ENCODE data around the gene KAZN. TPM values are rescaled to one million over a fixed set of nuclear protein-coding genes. Genes with fewer than 3 reads are reported as not detected.

Gene KAZN
- total and polyA plus RNA-seq, 8 donors: 1.2 to 50.7 (median 6.8) TPM

DNA sequence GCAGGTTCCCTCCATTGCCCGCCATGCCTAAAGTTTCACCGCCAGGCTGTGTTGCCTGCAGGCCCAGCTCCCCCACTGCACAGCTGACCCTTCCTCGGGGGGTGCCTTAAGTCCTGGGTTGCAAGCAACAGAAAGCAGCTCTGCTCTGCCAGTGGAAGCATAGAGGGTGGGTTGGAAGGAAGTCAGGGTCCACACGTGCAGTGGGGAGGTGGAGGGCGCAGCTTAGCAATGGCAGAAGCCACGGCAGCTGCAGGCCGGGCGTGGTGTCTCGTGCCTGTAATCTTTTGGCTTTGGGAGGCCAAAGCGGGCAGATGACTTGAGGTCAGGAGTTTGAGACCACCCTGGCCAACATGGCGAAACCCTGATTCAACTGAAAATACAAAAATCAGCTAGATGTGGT lies 448.8 kb downstream of the KAZN start:
- intact Hi-C loops (cut with DNase I; ENCODE audit: low total_unique reads): loop anchor here (10.0 kb wide), 1 partner anchor 262 kb away; no protein-coding TSS in a partner anchor
- TF ChIP-seq CTCF (IDR thresholded peaks at IDR 0.05) (no peak), POLR2A (IDR thresholded peaks at IDR 0.05) (no peak), POLR2AphosphoS5 (IDR thresholded peaks at IDR 0.05) (no peak), EP300 (IDR thresholded peaks at IDR 0.05) (no peak)

DNA sequence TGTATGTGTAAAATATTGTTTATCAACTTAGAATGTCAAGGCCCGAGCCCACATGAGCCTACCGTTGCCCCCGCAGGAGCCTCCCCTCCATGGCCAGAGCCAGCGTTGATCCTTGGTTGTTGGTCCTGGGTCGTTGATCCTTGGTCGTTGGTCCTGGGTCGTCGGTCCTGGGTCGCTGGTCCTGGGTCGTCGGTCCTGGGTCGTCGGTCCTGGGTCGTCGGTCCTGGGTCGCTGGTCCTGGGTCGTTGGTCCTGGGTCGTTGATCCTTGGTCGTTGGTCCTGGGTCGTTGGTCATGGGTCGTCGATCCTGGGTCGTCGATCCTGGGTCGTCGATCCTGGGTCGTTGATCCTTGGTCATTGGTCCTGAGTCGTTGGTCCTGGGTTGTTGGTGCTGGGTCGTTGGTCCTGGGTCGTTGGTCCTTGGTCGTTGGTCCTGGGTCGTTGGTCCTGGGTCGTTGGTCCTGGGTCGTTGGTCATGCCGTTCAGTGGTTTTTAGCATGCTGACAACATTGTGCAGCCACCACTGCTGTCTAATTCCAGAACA lies 450.0 kb downstream of the KAZN start:
- Histone ChIP-seq H3K36me3 (peaks cover 0 to 6% (median 3%) of the 10 kb centered on the region in 4 donors), H3K27me3 (no peaks in the 10 kb centered on the region), H3K27ac (no peak overlapping the region), H3K9me3 (no peaks in the 10 kb centered on the region), H3K4me3 (no peak overlapping the region), H3K4me1 (peaks cover 0 to 6% (median 3%) of the 10 kb centered on the region in 4 donors)
- intact Hi-C loops (cut with DNase I; ENCODE audit: low total_unique reads): loop anchor here (10.0 kb wide), 1 partner anchor 264 kb away; no protein-coding TSS in a partner anchor
- TF ChIP-seq POLR2AphosphoS5 (IDR thresholded peaks at IDR 0.05) (no peak), EP300 (IDR thresholded peaks at IDR 0.05) (no peak), CTCF (IDR thresholded peaks at IDR 0.05) (no peak), POLR2A (IDR thresholded peaks at IDR 0.05) (no peak)
- 87 to 92% (median 89%) methylated on average over 28 to 35 of the region's 35 CpGs for WGBS, 5 donors
- no peak for DNase-seq

More for the DNA sequence above, 448.8 kb downstream of the KAZN start:
- H3K4me1 ChIP-seq: peaks cover 0 to 6% (median 3%) of the 10 kb centered on the region in 4 donors
- H3K27ac ChIP-seq: no peak overlapping the region
- no peaks in the 10 kb centered on the region for H3K9me3 ChIP-seq
- peaks cover 0 to 6% (median 3%) of the 10 kb centered on the region in 4 donors for H3K36me3 ChIP-seq
- no peak for DNase-seq
- 87 to 94% (median 90%) methylated on average over 11 of the region's 11 CpGs for whole genome bisulfite sequencing, 5 donors
- H3K4me3 ChIP-seq: no peak overlapping the region
- no peaks in the 10 kb centered on the region for H3K27me3 ChIP-seq

DNA sequence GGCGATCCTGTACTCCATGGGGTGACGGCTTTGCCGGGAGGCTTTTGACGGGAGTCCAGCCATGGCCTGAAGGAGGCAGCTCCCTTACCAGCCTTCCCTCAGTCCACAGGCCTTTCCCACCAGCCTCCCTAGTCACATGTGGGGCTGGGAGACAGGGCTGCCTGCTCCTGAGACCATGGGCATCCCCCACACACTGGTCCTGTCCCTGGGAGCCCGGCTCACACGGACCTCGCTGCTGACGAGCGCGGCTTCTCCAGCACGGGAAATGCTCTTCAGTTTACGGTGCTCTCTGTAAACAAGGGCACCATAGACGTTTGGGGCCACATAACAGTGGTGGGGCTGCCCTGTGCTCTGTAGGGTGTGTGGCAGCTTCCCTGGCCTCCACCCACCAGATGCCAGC lies 450.6 kb downstream of the KAZN start:
- Histone ChIP-seq H3K27me3 (no peaks in the 10 kb centered on the region), H3K9me3 (no peaks in the 10 kb centered on the region), H3K27ac (no peak overlapping the region), H3K36me3 (peaks cover 0 to 3% (median 2%) of the 10 kb centered on the region in 4 donors), H3K4me3 (no peak overlapping the region), H3K4me1 (peaks cover 0 to 6% (median 3%) of the 10 kb centered on the region in 4 donors)
- no peak for TF ChIP-seq CTCF (IDR thresholded peaks at IDR 0.05)
- TF ChIP-seq POLR2A (IDR thresholded peaks at IDR 0.05): no peak
- no peak for TF ChIP-seq EP300 (IDR thresholded peaks at IDR 0.05)
- no peak for TF ChIP-seq POLR2AphosphoS5 (IDR thresholded peaks at IDR 0.05)
- 90 to 92% (median 90%) methylated on average over 13 of the region's 13 CpGs for WGBS, 5 donors
- no peak for DNase-seq
- intact Hi-C loops (cut with DNase I; ENCODE audit: low total_unique reads): loop anchor here (10.0 kb wide), 1 partner anchor 264 kb away; no protein-coding TSS in a partner anchor

DNA sequence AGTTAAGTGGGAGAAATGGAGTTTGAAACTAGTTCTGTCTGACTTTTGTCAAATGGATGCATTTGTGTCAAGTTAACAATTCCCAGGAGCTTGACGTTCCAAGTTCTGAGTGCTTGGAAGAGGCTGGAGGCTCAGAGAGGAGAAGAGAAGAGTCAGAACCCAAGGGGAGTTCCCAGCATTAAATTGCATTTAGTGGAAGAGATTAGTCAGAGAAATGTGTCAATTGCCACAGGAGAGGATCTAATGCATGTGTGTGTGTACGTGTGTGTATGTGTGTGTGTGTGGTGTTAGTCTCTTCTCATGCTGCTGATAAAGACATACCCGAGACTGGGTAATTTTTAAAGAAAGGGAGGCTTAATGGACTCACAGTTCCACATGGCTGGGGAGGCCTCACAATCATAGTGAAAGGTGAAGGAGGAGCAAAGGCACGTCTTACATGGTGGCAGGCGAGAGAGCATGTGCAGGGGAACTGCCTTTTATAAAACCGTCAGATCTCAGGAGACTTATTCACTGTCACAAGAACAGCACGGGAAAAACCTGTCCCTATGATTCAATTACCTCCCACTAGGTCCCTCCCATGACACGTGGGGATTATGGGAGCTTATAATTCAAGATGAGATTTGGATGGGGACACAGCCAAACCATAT lies 453.5 kb downstream of the KAZN start:
- no peak overlapping the region for H3K4me3 ChIP-seq
- intact Hi-C loops (cut with DNase I; ENCODE audit: low total_unique reads): no loop called here
- no peak for DNase-seq
- H3K9me3 ChIP-seq: no peaks in the 10 kb centered on the region
- no peaks in the 10 kb centered on the region for H3K4me1 ChIP-seq
- peaks cover 0 to 12% (median 11%) of the 10 kb centered on the region in 4 donors for H3K36me3 ChIP-seq
- WGBS, 5 donors: 78 to 85% (median 80%) methylated on average over 8 of the region's 8 CpGs
- H3K27ac ChIP-seq: no peak overlapping the region
- H3K27me3 ChIP-seq: no peaks in the 10 kb centered on the region
- no peak for TF ChIP-seq EP300 (IDR thresholded peaks at IDR 0.05)
- TF ChIP-seq POLR2AphosphoS5 (IDR thresholded peaks at IDR 0.05): no peak
- TF ChIP-seq CTCF (IDR thresholded peaks at IDR 0.05): no peak
- no peak for TF ChIP-seq POLR2A (IDR thresholded peaks at IDR 0.05)
